H1 (cell line): ENCODE data around the gene TUBGCP2. TPM values are rescaled to one million over a fixed set of nuclear protein-coding genes. Genes with fewer than 3 reads are reported as not detected.

ENCODE experiments used
- CTCF ChIA-PET: fragments of 300-600 bp; sonication (Branson Sonifier 250); formaldehyde crosslinking; loops from one replicate; lab custom pipeline; 2021; ENCODE audit not compliant: partially characterized antibody; lab: Charles Lee
- POLR2A ChIA-PET: fragments of 300-600 bp; sonication (Branson Sonifier 250); formaldehyde crosslinking; loops from one replicate; lab custom pipeline; 2021; ENCODE audit warnings: inconsistent platforms; ENCODE audit not compliant: partially characterized antibody; lab: Charles Lee
- DNase-seq, 2 experiments: peaks; one replicate each; pipeline versions ENCODE4 v3.0.0 to v3.0.0-alpha.2; 2010 to 2022; ENCODE audit warnings: low spot score in 2 of 2, low read depth in 1 of 2, mixed read lengths in 1 of 2
- FAIRE-seq: peaks from 2 replicates; lab custom pipeline; 2011; peaks lifted over from hg19 to GRCh38; lab: Jason Lieb, UNC
- H2AFZ ChIP-seq: 2 replicates; pipeline ENCODE4 v1.8.1; 2012; ENCODE audit warnings: low read length, inconsistent platforms
- H2AK5ac ChIP-seq: 2 replicates; pipeline ENCODE4 v1.6.1; 2013; ENCODE audit warnings: low read depth, low read length
- H2BK120ac ChIP-seq: replicated peaks from 2 replicates; pipeline ENCODE3; 2013; ENCODE audit warnings: low read depth, low read length, inconsistent platforms
- H2BK12ac ChIP-seq: 2 replicates; pipeline ENCODE4 v1.6.1; 2013; ENCODE audit warnings: low read depth, low read length
- H2BK15ac ChIP-seq: 2 replicates; pipeline ENCODE4 v1.6.1; 2013; ENCODE audit warnings: low read length
- H2BK20ac ChIP-seq: 2 replicates; pipeline ENCODE4 v1.6.1; 2013; ENCODE audit warnings: low read length
- H2BK5ac ChIP-seq: 2 replicates; pipeline ENCODE4 v1.6.1; 2013; ENCODE audit warnings: low read depth, low read length
- H3K14ac ChIP-seq: 2 replicates; pipeline ENCODE4 v1.6.1; 2013; ENCODE audit warnings: inconsistent platforms; ENCODE audit not compliant: insufficient read length
- H3K18ac ChIP-seq: 2 replicates; pipeline ENCODE4 v1.6.1; 2013; ENCODE audit warnings: low read length; ENCODE audit errors: extremely low read depth
- H3K23ac ChIP-seq: 2 replicates; pipeline ENCODE4 v1.6.1; 2013; ENCODE audit warnings: inconsistent platforms; ENCODE audit not compliant: insufficient read length
- H3K23me2 ChIP-seq: 2 replicates; pipeline ENCODE4 v1.6.1; 2013; ENCODE audit warnings: low read depth, low read length
- H3K27ac ChIP-seq: 2 replicates; pipeline ENCODE4 v1.6.1; 2011; ENCODE audit warnings: low read depth, low read length, inconsistent platforms
- H3K27me3 ChIP-seq, 4 experiments: replicated peaks in 1 of 4; 1 replicate in 1 of 4; 2 replicates in 3 of 4; pipeline versions ENCODE4 v1.6.1 to v1.8.1; 2011 to 2013; ENCODE audit warnings: low read length in 3 of 4, mild to moderate bottlenecking in 3 of 4, inconsistent platforms in 2 of 4, mixed read lengths in 2 of 4, moderate library complexity in 1 of 4; ENCODE audit not compliant: control insufficient read depth in 3 of 4, insufficient read depth in 3 of 4; ENCODE audit errors: extremely low read depth in 1 of 4
- H3K36me3 ChIP-seq, 4 experiments: 2 replicates each; pipeline versions ENCODE4 v1.6.1 to v1.8.1; 2011 to 2013; ENCODE audit warnings: mild to moderate bottlenecking in 4 of 4, low read length in 3 of 4, moderate library complexity in 2 of 4, control low read depth in 1 of 4, inconsistent platforms in 1 of 4; ENCODE audit not compliant: insufficient read depth in 4 of 4, control insufficient read depth in 2 of 4
- H3K4ac ChIP-seq: replicated peaks from 2 replicates; pipeline ENCODE3; 2013; ENCODE audit warnings: low read length, low read depth, mixed read lengths, inconsistent platforms; ENCODE audit not compliant: insufficient read length
- H3K4me1 ChIP-seq, 4 experiments: replicated peaks in 1 of 4; 1 replicate in 1 of 4; 2 replicates in 3 of 4; pipeline versions ENCODE4 v1.6.1 to v1.8.1; 2011 to 2013; ENCODE audit warnings: low read length in 3 of 4, inconsistent platforms in 2 of 4, mixed read lengths in 1 of 4; ENCODE audit not compliant: insufficient read depth in 4 of 4, control insufficient read depth in 3 of 4
- H3K4me2 ChIP-seq, 2 experiments: 2 replicates each; pipeline versions ENCODE4 v1.6.1 to v1.8.1; 2011 to 2013; ENCODE audit warnings: low read depth in 2 of 2, low read length in 2 of 2, control low read depth in 1 of 2, inconsistent platforms in 1 of 2, mild to moderate bottlenecking in 1 of 2; ENCODE audit not compliant: insufficient read depth in 1 of 2
- H3K4me3 ChIP-seq, 4 experiments: fragments of 200-600, 300-600 bp in 1 of 4; sonication (generic), shearing (Covaris generic), sonication (Bioruptor Twin) in 1 of 4; 2 replicates each; pipeline versions ENCODE4 v1.5.1 to v1.8.1; 2011 to 2016; ENCODE audit warnings: low read length in 4 of 4, low read depth in 3 of 4, control low read depth in 2 of 4, inconsistent platforms in 2 of 4, mild to moderate bottlenecking in 2 of 4, mixed read lengths in 1 of 4, moderate library complexity in 1 of 4; ENCODE audit not compliant: insufficient read depth in 2 of 4; ENCODE audit errors: extremely low read depth in 1 of 4
- H3K56ac ChIP-seq: replicated peaks from 2 replicates; pipeline ENCODE3; 2013; ENCODE audit warnings: low read depth, mild to moderate bottlenecking, mixed read lengths, low read length, inconsistent platforms; ENCODE audit not compliant: insufficient read length
- H3K79me1 ChIP-seq: 2 replicates; pipeline ENCODE4 v1.6.1; 2013; ENCODE audit warnings: low read depth, low read length, control low read depth
- H3K79me2 ChIP-seq, 2 experiments: 2 replicates each; pipeline versions ENCODE4 v1.6.1 to v1.8.1; 2012 to 2013; ENCODE audit warnings: low read length in 2 of 2, mild to moderate bottlenecking in 2 of 2, inconsistent platforms in 1 of 2; ENCODE audit not compliant: insufficient read depth in 2 of 2, control insufficient read depth in 1 of 2
- H3K9ac ChIP-seq, 4 experiments: replicated peaks in 1 of 4; 1 replicate in 1 of 4; 2 replicates in 3 of 4; pipeline versions ENCODE4 v1.6.1 to v1.8.1; 2011 to 2013; ENCODE audit warnings: low read depth in 3 of 4, low read length in 3 of 4, control low read depth in 2 of 4, mild to moderate bottlenecking in 2 of 4, moderate library complexity in 2 of 4, inconsistent platforms in 1 of 4; ENCODE audit errors: extremely low read depth in 1 of 4
- H3K9me3 ChIP-seq, 2 experiments: 2 replicates each; pipeline versions ENCODE4 v1.6.1 to v1.8.1; 2012 to 2013; ENCODE audit warnings: mild to moderate bottlenecking in 2 of 2, moderate library complexity in 2 of 2, control low read depth in 1 of 2, inconsistent platforms in 1 of 2, low read depth in 1 of 2, low read length in 1 of 2, mixed read lengths in 1 of 2; ENCODE audit not compliant: insufficient read depth in 2 of 2
- H4K20me1 ChIP-seq, 2 experiments: replicated peaks in 1 of 2; 2 replicates each; pipeline versions ENCODE3 to v1.8.1; 2011 to 2013; ENCODE audit warnings: inconsistent platforms in 2 of 2, low read length in 2 of 2, mild to moderate bottlenecking in 1 of 2; ENCODE audit not compliant: insufficient read depth in 2 of 2, control insufficient read depth in 1 of 2
- H4K5ac ChIP-seq: 2 replicates; pipeline ENCODE4 v1.6.1; 2013; ENCODE audit warnings: low read length, low read depth, mixed read lengths, inconsistent platforms; ENCODE audit not compliant: insufficient read length
- H4K8ac ChIP-seq: 2 replicates; pipeline ENCODE4 v1.8.0; 2013; ENCODE audit warnings: mild to moderate bottlenecking, moderate library complexity, low read length, inconsistent platforms; ENCODE audit not compliant: insufficient read depth; ENCODE audit errors: extremely low read depth
- H4K91ac ChIP-seq: replicated peaks from 2 replicates; pipeline ENCODE3; 2013; ENCODE audit warnings: low read length, mixed read lengths, inconsistent platforms; ENCODE audit not compliant: insufficient read length
- RAD21 ChIP-seq, 2 experiments: IDR thresholded peaks in 1 of 2; conservative IDR thresholded peaks in 1 of 2; 2 replicates each; pipeline ENCODE4 v1.6.1; 2011; ENCODE audit warnings: low read depth in 2 of 2, low read length in 2 of 2, improper control_type of control experiment in 1 of 2, inconsistent platforms in 1 of 2, mild to moderate bottlenecking in 1 of 2, moderate library complexity in 1 of 2
- WGBS, 2 experiments: shearing (Covaris generic) in 1 of 2; methylation state at CpG; one replicate each; pipeline versions ENCODE4 v1.1.6 to v1.1.7; 2013 to 2015; ENCODE audit warnings: low lambda C conversion rate in 2 of 2, mixed read lengths in 2 of 2, inconsistent platforms in 1 of 2, low coverage in 1 of 2, missing lambda C conversion rate in 1 of 2; ENCODE audit not compliant: insufficient replicate concordance in 2 of 2, insufficient coverage in 1 of 2, insufficient read length in 1 of 2; ENCODE audit errors: extremely low coverage in 1 of 2, missing lambda C conversion rate in 1 of 2; 5-methylcytosine and 5-hydroxymethylcytosine counted together
- polyA plus RNA-seq, 7 experiments: library from polyadenylated mRNA; depleted of rRNA in 3 of 7; stranded (reverse) in 5 of 7; unstranded in 2 of 7; fragments of >200 nt in 5 of 7; fragments of 200-250 nt in 2 of 7; gene quantifications; 1 replicate in 5 of 7; 2 replicates in 1 of 7; 4 replicates in 1 of 7; pipeline versions ENCODE4 v1.2.1 to v1.2.3, GENCODE V29; 2011 to 2013; ENCODE audit warnings: missing spikeins in 2 of 7, mixed read lengths in 2 of 7
- total RNA-seq: library from RNA; stranded (reverse); fragmentation: NEBNext Ultra II Directional; extraction: Animal tissue kit (Norgen Biotek cat#: 25700); gene quantifications from 2 replicates; pipeline ENCODE4 v1.2.1, GENCODE V29; 2021
- TF ChIP-seq, protein P1 (sequence below), 3 experiments: IDR thresholded peaks; 1 replicate in 2 of 3; 2 replicates in 1 of 3; pipeline versions ENCODE4 v1.5.1 to v1.6.1; 2011; ENCODE audit warnings: low read length in 3 of 3, mild to moderate bottlenecking in 3 of 3, inconsistent platforms in 2 of 3, low read depth in 1 of 3, moderate library complexity in 1 of 3; ENCODE audit not compliant: insufficient read depth in 1 of 3; ENCODE audit errors: control extremely low read depth in 1 of 3
- TF ChIP-seq, protein P2 (sequence below): IDR thresholded peaks from 2 replicates; pipeline ENCODE4 v1.6.1; 2011; ENCODE audit warnings: low read length, improper control_type of control experiment

TUBGCP2 gene
- total and polyA plus RNA-seq, 2 of the 8 experiments (the other 6 are each of a cell fraction or from before 2014, with no cell fraction given) = 34.9 to 51.9 TPM

DNA sequence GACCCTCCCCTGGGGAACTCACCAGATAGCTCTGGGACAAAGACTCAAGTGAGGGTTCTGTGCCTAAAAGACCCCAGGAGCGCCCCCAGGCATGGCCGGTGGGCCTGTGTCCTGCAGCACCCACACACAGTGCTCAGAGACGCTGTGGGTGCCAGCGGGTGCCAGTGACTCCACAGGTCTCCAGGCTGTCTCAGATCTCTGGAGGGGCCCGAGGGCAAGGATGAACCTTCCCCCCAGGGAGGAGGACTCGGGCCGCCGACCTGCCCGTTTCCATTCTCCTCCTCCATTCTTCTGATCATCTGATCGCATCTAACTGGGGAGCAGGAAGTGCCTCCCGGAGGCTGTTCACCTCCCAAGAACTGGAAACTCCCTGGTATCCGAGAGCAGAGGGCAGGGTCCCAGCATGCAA lies 33.0 kb downstream of the TUBGCP2 start:
- Histone ChIP-seq H3K14ac (no peak overlapping the region), H4K91ac (no peak overlapping the region), H3K4me1 (peaks cover 0 to 13% (median 7%) of the 10 kb centered on the region in 4 experiments; a peak in 5 of 7 replicates), H3K4ac (no peak overlapping the region), H2BK120ac (no peak overlapping the region), H4K20me1 (peaks cover 0 to 3% of the 10 kb centered on the region in 2 experiments), H3K9me3 (no peaks in the 10 kb centered on the region), H3K79me1 (no peaks in the 10 kb centered on the region), H3K9ac (no peak overlapping the region), H2AK5ac (no peak overlapping the region), H2BK5ac (no peak overlapping the region), H3K36me3 (peaks cover 0 to 7% (median 3%) of the 10 kb centered on the region in 4 experiments; a peak in 3 of 8 replicates), H2BK12ac (no peak overlapping the region), H3K27me3 (peaks cover 0 to 7% (median 4%) of the 10 kb centered on the region in 4 experiments; a peak in 6 of 7 replicates), H3K4me2 (peak overlapping the region; percentile 58 to 85; a peak in 2 of 4 replicates), H2AFZ (no peak overlapping the region), H2BK20ac (0 out of 2 replicates have a peak overlapping the region, but pooled peaks have one; percentile 61), H4K5ac (no peak overlapping the region), H3K56ac (no peak overlapping the region), H3K27ac (no peak overlapping the region), H3K23me2 (peaks cover 5% of the 10 kb centered on the region; the same call in 1 of the 2 replicates), H3K23ac (no peak overlapping the region), H4K8ac (no peak overlapping the region; the same call in 1 of the 2 replicates), H2BK15ac (no peak overlapping the region), H3K18ac (no peak overlapping the region), H3K79me2 (no peaks in the 10 kb centered on the region), H3K4me3 (no peak overlapping the region)
- TF ChIP-seq, protein P1, sequence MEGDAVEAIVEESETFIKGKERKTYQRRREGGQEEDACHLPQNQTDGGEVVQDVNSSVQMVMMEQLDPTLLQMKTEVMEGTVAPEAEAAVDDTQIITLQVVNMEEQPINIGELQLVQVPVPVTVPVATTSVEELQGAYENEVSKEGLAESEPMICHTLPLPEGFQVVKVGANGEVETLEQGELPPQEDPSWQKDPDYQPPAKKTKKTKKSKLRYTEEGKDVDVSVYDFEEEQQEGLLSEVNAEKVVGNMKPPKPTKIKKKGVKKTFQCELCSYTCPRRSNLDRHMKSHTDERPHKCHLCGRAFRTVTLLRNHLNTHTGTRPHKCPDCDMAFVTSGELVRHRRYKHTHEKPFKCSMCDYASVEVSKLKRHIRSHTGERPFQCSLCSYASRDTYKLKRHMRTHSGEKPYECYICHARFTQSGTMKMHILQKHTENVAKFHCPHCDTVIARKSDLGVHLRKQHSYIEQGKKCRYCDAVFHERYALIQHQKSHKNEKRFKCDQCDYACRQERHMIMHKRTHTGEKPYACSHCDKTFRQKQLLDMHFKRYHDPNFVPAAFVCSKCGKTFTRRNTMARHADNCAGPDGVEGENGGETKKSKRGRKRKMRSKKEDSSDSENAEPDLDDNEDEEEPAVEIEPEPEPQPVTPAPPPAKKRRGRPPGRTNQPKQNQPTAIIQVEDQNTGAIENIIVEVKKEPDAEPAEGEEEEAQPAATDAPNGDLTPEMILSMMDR (IDR thresholded peaks at IDR 0.05; ENCODE audit: control extremely low read depth in 1 of 3, insufficient read depth in 1 of 3, low read depth in 1 of 3, low read length in 3 of 3) = peak in 2 of 3 experiments; percentile 30 to 33; a peak in 3 of 4 replicates
- TF ChIP-seq, protein P2, sequence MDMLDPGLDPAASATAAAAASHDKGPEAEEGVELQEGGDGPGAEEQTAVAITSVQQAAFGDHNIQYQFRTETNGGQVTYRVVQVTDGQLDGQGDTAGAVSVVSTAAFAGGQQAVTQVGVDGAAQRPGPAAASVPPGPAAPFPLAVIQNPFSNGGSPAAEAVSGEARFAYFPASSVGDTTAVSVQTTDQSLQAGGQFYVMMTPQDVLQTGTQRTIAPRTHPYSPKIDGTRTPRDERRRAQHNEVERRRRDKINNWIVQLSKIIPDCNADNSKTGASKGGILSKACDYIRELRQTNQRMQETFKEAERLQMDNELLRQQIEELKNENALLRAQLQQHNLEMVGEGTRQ = no peak
- TF ChIP-seq RAD21 (IDR thresholded peaks at IDR 0.05 in 1 of 2, conservative IDR thresholded peaks at IDR 0.05 in 1 of 2; ENCODE audit: low read depth in 2 of 2, low read length in 2 of 2) = 0 out of 4 replicates have a peak, but pooled peaks of 1 of the 2 experiments have one; percentile 18
- POLR2A ChIA-PET = interaction anchor here (1.0 to 2.1 kb wide), 5 partner anchors 9 to 50 kb away, joined by 3 to 11 read pairs (median 4); no protein-coding TSS in a partner anchor
- 65% methylated on average over 11 of the region's 12 CpGs; no CpG with 5 or more reads in 1 of the 2 experiments for WGBS, 2 experiments
- CTCF ChIA-PET = interaction anchor here (0.7 to 2.1 kb wide), 11 partner anchors 8 to 229 kb away, joined by 3 to 10 read pairs (median 4); no protein-coding TSS in a partner anchor
- FAIRE-seq = no peak
- DNase-seq = no peak
